K562 (cell line): Measurements from ENCODE around the gene ELOVL7. TPM values are rescaled to one million over a fixed set of nuclear protein-coding genes. Genes with fewer than 3 reads are reported as not detected.

Source experiments
- ARID2 ChIP-seq: fragments of 450-650 bp; IDR thresholded peaks from 2 replicates; pipeline ENCODE4 v1.6.1; 2017; ENCODE audit warnings: antibody characterized with exemption, mild to moderate bottlenecking
- BCL6 ChIP-seq: fragments of 250-450 bp; sonication (Bioruptor Pico); IDR thresholded peaks from 2 replicates; pipeline ENCODE4 v1.4.0; 2020
- CHD2 ChIP-seq: IDR thresholded peaks from 2 replicates; pipeline ENCODE4 v1.6.1; 2011; ENCODE audit warnings: low read depth, low read length
- DLX4 ChIP-seq: fragments of 250-450 bp; sonication (Bioruptor Pico); IDR thresholded peaks from 2 replicates; pipeline ENCODE4 v1.6.1; 2021; ENCODE audit warnings: mild to moderate bottlenecking
- DPF2 ChIP-seq: fragments of 450-650 bp; IDR thresholded peaks from 2 replicates; pipeline ENCODE4 v1.6.1; 2016
- FIP1L1 ChIP-seq: fragments of 200-400 bp; formaldehyde crosslinking; IDR thresholded peaks from 2 replicates; pipeline ENCODE4 v1.6.1; 2018; ENCODE audit warnings: mild to moderate bottlenecking, low read depth, low read length; ENCODE audit not compliant: poor library complexity, severe bottlenecking
- HNRNPK ChIP-seq: fragments of 200-400 bp; formaldehyde crosslinking; IDR thresholded peaks from one replicate; pipeline ENCODE4 v1.6.1; 2018; ENCODE audit warnings: mild to moderate bottlenecking, low read depth, low read length; ENCODE audit not compliant: poor library complexity, severe bottlenecking
- MEF2A ChIP-seq: IDR thresholded peaks from 2 replicates; pipeline ENCODE4 v1.6.1; 2011; ENCODE audit warnings: low read depth, mild to moderate bottlenecking, low read length, moderate library complexity; ENCODE audit not compliant: control insufficient read depth
- NEUROD1 ChIP-seq: fragments of 150-350 bp; IDR thresholded peaks from 2 replicates; pipeline ENCODE4 v1.6.1; 2014; ENCODE audit warnings: borderline replicate concordance, low read length, low read depth; ENCODE audit not compliant: partially characterized antibody
- NFATC3 ChIP-seq: fragments of 450-650 bp; IDR thresholded peaks from 2 replicates; pipeline ENCODE4 v1.6.1; 2017; ENCODE audit warnings: mild to moderate bottlenecking
- NR0B1 ChIP-seq: fragments of 450-650 bp; IDR thresholded peaks from one replicate; pipeline ENCODE4 v1.6.1; 2018; ENCODE audit warnings: mild to moderate bottlenecking, moderate library complexity; ENCODE audit not compliant: partially characterized antibody
- PREB ChIP-seq: sonication (generic); formaldehyde crosslinking; IDR thresholded peaks from 2 replicates; pipeline ENCODE4 v1.8.1; 2023; ENCODE audit warnings: mild to moderate bottlenecking, missing genetic modification reagents
- SIN3B ChIP-seq: fragments of 450-650 bp; IDR thresholded peaks from 2 replicates; pipeline ENCODE4 v1.6.1; 2017; ENCODE audit warnings: low read depth, mild to moderate bottlenecking, moderate library complexity
- TRIM24 ChIP-seq, 2 experiments: fragments of 450-650 bp; IDR thresholded peaks; 2 replicates each; pipeline ENCODE4 v1.6.1; 2016
- UBTF ChIP-seq, 2 experiments: IDR thresholded peaks; 2 replicates each; pipeline ENCODE4 v1.6.1; 2012; ENCODE audit warnings: improper control_type of control experiment in 2 of 2, low read depth in 2 of 2, low read length in 2 of 2, borderline replicate concordance in 1 of 2
- ZNF134 ChIP-seq: fragments of 250-450 bp; sonication (Bioruptor Pico); conservative IDR thresholded peaks from 2 replicates; pipeline ENCODE4 v1.4.0; 2020
- ZNF212 ChIP-seq: fragments of 450-650 bp; formaldehyde crosslinking; IDR thresholded peaks from 2 replicates; pipeline ENCODE4 v1.4.0; 2020; ENCODE audit warnings: mild to moderate bottlenecking
- ZNF277 ChIP-seq: fragments of 250-450 bp; sonication (Bioruptor Pico); IDR thresholded peaks from 2 replicates; pipeline ENCODE4 v1.8.0; 2022; ENCODE audit warnings: inconsistent platforms, mild to moderate bottlenecking, moderate library complexity, borderline replicate concordance
- ZNF282 ChIP-seq: sonication (generic); formaldehyde crosslinking; IDR thresholded peaks from 2 replicates; pipeline ENCODE4 v1.8.1; 2023; ENCODE audit warnings: missing genetic modification reagents
- ZNF384 ChIP-seq: IDR thresholded peaks from 2 replicates; pipeline ENCODE4 v1.6.1; 2012; ENCODE audit warnings: low read depth, low read length, improper control_type of control experiment
- ZNF583 ChIP-seq: fragments of 250-450 bp; sonication (Bioruptor Pico); IDR thresholded peaks from 2 replicates; pipeline ENCODE4 v1.4.0; 2020
- polyA plus RNA-seq, 8 experiments: library from polyadenylated mRNA; depleted of rRNA in 4 of 8; stranded (reverse) in 5 of 8; unstranded in 3 of 8; fragments of >200 nt; fragmentation: Nextera tagmentation in 2 of 8; fragmentation: Illumina TruSeq in 1 of 8; extraction: Ambion mirVana in 2 of 8; extraction: Trizol in 1 of 8; gene quantifications; 2 replicates each; pipeline versions ENCODE4 v1.2.1 to v1.2.3, GENCODE V29; 2011 to 2014; ENCODE audit warnings: inconsistent platforms in 1 of 8, missing spikeins in 1 of 8
- total RNA-seq, 7 experiments: library from RNA; depleted of rRNA in 6 of 7; stranded (reverse); fragments of >200 nt in 6 of 7; fragmentation: Illumina TruSeq in 2 of 7; extraction: Trizol in 2 of 7; gene quantifications; 2 replicates each; pipeline versions ENCODE4 v1.2.1 to v1.2.3, GENCODE V29; 2011 to 2021; ENCODE audit warnings: low replicate concordance in 1 of 7

ELOVL7 gene
- total and polyA plus RNA-seq, 9 of the 15 experiments (the other 6 are each of a cell fraction or from before 2014, with no cell fraction given): 4.5 to 12.3 (median 6.9) TPM

GRCh38 chr5:60843936-60844905, at the start of gene ELOVL7 (continued):
- no peak for TF ChIP-seq NR0B1
- no peak for TF ChIP-seq MEF2A
- TF ChIP-seq DPF2: no peak
- TF ChIP-seq CHD2: no peak
- no peak for TF ChIP-seq NEUROD1
- TF ChIP-seq ARID2: no peak
- peak; percentile 86 for TF ChIP-seq FIP1L1
- TF ChIP-seq ZNF212: no peak
- no peak for TF ChIP-seq BCL6 (CRISPR knock-in tag)
- peak; percentile 34 to 78; a peak in 3 of 4 replicates for TF ChIP-seq UBTF (IDR thresholded peaks at IDR 0.05; ENCODE audit: borderline replicate concordance in 1 of 2, low read depth in 2 of 2, low read length in 2 of 2)
- TF ChIP-seq PREB (CRISPR knock-in tag): no peak
- peak; percentile 31; the same call in 1 of the 2 replicates for TF ChIP-seq SIN3B
- no peak for TF ChIP-seq ZNF384
- no peak for TF ChIP-seq ZNF583 (CRISPR knock-in tag)
- no peak for TF ChIP-seq HNRNPK
- TF ChIP-seq DLX4 (CRISPR knock-in tag): no peak
- TF ChIP-seq ZNF134 (CRISPR knock-in tag): no peak
- no peak for TF ChIP-seq NFATC3
- TF ChIP-seq ZNF277 (CRISPR knock-in tag): no peak
- no peak for TF ChIP-seq ZNF282 (CRISPR knock-in tag)
- TF ChIP-seq TRIM24 (IDR thresholded peaks at IDR 0.05): no peak
